Measurements from ENCODE around the gene ZBTB7C.

Gene ZBTB7C

DNA sequence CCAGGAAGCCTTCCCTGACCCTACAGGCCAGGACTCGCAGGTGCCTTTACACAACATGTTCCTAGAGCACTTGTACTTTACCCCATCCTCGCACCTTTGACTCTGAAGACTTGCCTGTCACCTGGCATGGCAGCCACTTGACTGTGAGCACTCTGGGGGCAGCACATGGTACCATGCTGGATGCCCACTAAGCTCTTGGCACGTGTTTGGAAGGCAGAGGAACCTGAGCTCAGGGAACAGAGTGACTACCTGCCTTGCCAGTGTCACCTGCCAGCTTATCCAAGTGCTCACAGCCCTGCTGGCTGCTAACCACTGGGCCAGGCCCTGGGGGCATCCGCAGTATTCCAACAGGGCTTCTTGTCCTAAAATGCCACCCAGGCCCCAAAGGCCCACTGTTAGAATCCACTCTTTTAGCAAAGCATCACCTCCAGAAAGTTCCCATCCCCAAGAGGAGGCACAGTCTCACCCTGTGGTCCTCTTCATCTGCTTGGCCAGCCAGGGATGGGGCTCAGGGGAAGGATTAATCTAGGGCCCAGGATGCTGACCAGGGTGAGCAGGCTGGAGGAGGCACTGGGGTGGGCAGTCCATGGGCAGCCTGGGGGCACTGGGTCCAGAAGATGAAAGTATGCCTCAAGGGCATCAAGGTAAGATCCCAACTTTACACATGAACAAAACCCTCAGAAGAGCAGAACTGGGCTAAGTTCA is 57.0 kb downstream of the ZBTB7C start:
- TF ChIP-seq, protein P1, sequence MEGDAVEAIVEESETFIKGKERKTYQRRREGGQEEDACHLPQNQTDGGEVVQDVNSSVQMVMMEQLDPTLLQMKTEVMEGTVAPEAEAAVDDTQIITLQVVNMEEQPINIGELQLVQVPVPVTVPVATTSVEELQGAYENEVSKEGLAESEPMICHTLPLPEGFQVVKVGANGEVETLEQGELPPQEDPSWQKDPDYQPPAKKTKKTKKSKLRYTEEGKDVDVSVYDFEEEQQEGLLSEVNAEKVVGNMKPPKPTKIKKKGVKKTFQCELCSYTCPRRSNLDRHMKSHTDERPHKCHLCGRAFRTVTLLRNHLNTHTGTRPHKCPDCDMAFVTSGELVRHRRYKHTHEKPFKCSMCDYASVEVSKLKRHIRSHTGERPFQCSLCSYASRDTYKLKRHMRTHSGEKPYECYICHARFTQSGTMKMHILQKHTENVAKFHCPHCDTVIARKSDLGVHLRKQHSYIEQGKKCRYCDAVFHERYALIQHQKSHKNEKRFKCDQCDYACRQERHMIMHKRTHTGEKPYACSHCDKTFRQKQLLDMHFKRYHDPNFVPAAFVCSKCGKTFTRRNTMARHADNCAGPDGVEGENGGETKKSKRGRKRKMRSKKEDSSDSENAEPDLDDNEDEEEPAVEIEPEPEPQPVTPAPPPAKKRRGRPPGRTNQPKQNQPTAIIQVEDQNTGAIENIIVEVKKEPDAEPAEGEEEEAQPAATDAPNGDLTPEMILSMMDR (IDR thresholded peaks at IDR 0.05; ENCODE audit: control insufficient read depth, insufficient read depth, low read depth, low read length, missing control alignments): no peak
- no peak for DNase-seq (ENCODE audit: low read depth)
- H3K4me3 ChIP-seq (ENCODE audit: control insufficient read depth, low read depth, low read length): no peak overlapping the region

DNA sequence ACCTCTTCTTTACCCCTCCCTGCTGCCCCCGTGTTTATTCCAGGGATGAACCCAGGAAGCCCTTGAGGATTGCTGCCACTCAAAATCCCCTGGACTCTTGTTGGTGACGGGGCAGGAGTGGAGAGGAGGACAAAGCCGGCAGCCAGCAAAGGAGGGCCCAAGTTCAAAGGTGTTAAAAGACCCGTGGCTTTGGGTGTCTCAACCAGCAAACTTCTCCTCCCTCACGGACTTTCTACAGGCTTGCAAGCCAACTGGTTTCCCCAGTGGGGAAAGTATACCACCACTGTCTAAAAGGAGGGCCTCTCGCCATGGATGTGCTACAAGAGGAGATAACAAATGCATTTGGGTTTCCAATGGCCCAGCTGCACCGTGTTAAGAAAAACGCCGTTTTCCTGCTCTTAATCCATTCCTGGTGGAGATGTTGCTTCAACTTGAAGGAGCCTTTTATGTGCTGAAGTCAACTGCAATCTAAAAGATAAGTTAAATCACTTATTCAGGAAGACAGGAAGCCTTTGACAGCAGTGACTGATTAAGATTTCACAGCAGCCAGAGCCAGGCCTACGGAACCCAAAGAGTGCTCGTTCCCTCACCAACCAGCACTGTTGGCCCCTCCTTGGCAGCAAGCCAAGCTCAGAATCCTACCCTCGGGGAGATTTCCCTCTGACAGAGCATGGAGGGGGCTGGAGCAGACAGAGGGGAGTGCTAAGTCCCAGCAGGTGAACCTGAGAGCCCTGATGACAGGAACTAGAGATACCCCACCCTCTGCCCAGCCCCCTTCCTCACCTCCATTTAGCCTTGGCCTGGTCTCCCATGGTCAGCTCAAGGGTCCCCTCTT is 57.8 kb downstream of the ZBTB7C start:
- DNase-seq (ENCODE audit: low read depth): no peak
- no peak overlapping the region for H3K4me3 ChIP-seq (ENCODE audit: control insufficient read depth, low read depth, low read length)
- TF ChIP-seq, protein P1 (IDR thresholded peaks at IDR 0.05; ENCODE audit: control insufficient read depth, insufficient read depth, low read depth, low read length, missing control alignments): no peak

DNA sequence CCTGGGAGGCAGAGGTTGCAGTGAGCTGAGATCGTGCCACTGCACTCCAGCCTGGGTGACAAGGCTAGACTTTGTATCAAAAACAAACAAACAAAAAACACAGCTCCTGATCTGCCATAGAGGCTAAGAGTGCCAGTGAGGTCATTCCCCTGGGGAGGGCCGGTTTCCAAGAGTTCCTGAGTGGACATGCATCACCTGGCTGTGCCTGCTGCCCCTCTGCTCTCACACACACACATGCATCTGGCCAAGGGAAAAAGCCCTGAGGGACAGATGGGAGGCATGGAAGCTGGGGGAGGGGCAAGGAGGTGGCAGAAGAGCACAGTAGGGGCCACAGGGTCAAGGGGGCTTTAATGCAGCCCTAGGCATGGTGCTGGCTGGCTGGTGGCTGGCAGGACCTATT is 60.4 kb downstream of the ZBTB7C start:
- H3K4me3 ChIP-seq (ENCODE audit: control insufficient read depth, low read depth, low read length): no peak overlapping the region
- TF ChIP-seq, protein P1 (IDR thresholded peaks at IDR 0.05; ENCODE audit: control insufficient read depth, insufficient read depth, low read depth, low read length, missing control alignments): no peak
- no peak for DNase-seq (ENCODE audit: low read depth)

DNA sequence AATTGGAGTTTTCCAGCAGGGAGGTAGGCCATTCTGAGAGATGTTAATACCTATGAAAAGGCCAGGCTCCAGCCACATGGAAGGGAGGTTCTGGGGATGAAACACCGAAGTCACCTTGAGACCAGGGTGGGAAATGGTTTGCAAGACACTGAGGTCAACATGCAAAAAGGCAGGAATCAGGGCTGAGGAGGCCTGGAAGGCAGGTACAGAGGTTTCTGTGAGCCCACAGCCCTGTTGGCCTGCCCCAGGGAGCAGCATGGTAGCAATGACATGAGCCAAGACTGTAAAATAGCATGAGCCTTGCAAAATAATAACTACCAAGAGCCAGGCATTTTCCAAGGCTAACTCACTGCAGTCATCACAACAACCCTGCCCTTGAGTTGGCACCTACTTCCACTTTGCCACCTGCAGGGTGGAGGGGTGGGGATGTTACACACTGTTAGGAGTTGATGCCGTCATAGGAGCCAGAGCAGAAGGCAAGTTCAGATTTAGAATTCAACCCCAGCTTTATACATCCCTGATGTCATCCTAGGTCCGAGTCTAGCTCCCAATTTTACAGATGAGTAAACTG is 61.3 kb downstream of the ZBTB7C start:
- DNase-seq (ENCODE audit: low read depth): no peak
- no peak overlapping the region for H3K4me3 ChIP-seq (ENCODE audit: control insufficient read depth, low read depth, low read length)
- TF ChIP-seq, protein P1 (IDR thresholded peaks at IDR 0.05; ENCODE audit: control insufficient read depth, insufficient read depth, low read depth, low read length, missing control alignments): no peak

DNA sequence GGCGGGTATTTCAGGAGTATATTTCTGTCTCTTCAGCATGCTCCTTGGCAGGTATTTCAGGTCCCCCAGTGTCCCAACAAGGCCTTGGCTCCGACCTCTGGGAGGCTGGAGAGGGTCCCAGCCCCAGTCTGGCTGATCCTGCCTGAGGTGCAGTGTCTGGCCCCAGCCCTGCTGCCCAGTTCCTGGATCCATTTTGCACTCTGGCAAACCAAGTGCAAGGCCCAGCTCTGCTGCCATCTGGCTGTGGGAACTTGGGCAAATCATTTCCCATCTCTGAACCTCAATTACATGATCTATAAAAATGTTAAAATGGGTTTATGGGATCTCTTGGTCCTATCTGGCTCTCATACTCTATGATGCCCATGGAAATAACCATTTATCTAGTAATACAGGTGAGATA is 63.6 kb downstream of the ZBTB7C start:
- DNase-seq (ENCODE audit: low read depth): no peak
- TF ChIP-seq, protein P1 (IDR thresholded peaks at IDR 0.05; ENCODE audit: control insufficient read depth, insufficient read depth, low read depth, low read length, missing control alignments): peak; percentile 63
- H3K4me3 ChIP-seq (ENCODE audit: control insufficient read depth, low read depth, low read length): no peak overlapping the region

DNA sequence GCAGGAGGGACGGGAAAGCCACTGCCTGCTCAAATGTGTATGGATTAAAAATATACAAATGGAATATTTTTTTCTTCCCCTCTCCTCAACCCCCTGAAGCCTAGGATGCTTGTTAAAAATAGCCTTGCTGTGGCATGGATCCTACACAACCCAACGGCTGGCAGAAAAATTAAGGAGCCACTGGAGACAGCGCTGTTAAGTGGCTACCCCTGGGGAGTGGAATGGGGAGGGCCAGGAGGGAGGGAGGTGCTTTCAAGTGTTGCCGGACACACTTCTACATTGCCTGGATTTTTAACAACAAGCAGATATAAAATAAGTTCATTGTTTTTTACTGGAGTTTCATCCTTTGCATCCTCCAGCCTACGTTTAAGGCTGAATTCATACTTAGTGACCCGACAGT is 66.6 kb downstream of the ZBTB7C start:
- no peak for DNase-seq (ENCODE audit: low read depth)
- H3K4me3 ChIP-seq (ENCODE audit: control insufficient read depth, low read depth, low read length): no peak overlapping the region
- TF ChIP-seq, protein P1 (IDR thresholded peaks at IDR 0.05; ENCODE audit: control insufficient read depth, insufficient read depth, low read depth, low read length, missing control alignments): no peak
